DOHH2 (cell line): Measurements from ENCODE around the gene WDR18.

Experiments
- H3F3A ChIP-seq: fragments of 200-600 bp; sonication (generic), shearing (Covaris generic); 2 replicates; pipeline ENCODE4 v1.6.0; 2016; ENCODE audit warnings: antibody characterized with exemption, mild to moderate bottlenecking; ENCODE audit not compliant: control insufficient read depth, insufficient read depth
- H3K27ac ChIP-seq: fragments of 200-600 bp; sonication (generic); 2 replicates; pipeline ENCODE4 v1.5.1; 2014; ENCODE audit warnings: low read depth, mild to moderate bottlenecking, low read length, moderate library complexity
- H3K27me3 ChIP-seq: fragments of 200-600 bp; sonication (generic); 2 replicates; pipeline ENCODE4 v1.6.1; 2014; ENCODE audit warnings: mild to moderate bottlenecking, low read length, mixed read lengths; ENCODE audit not compliant: control insufficient read depth
- H3K36me3 ChIP-seq: fragments of 200-600 bp; sonication (generic); 2 replicates; pipeline ENCODE4 v1.6.1; 2014; ENCODE audit warnings: mild to moderate bottlenecking, low read length, moderate library complexity, mixed read lengths; ENCODE audit not compliant: control insufficient read depth
- H3K4me1 ChIP-seq: fragments of 200-600 bp; sonication (generic); 2 replicates; pipeline ENCODE4 v1.6.1; 2014; ENCODE audit warnings: mild to moderate bottlenecking, low read length, mixed read lengths; ENCODE audit not compliant: control insufficient read depth
- H3K4me2 ChIP-seq: fragments of 200-600 bp; sonication (generic); 2 replicates; pipeline ENCODE4 v1.6.0; 2014; ENCODE audit warnings: mild to moderate bottlenecking, low read length, moderate library complexity
- H3K4me3 ChIP-seq: fragments of 200-600 bp; sonication (generic); 2 replicates; pipeline ENCODE4 v1.5.1; 2014; ENCODE audit warnings: mild to moderate bottlenecking, low read length, mixed read lengths
- H3K79me2 ChIP-seq: fragments of 200-600 bp; sonication (generic); 2 replicates; pipeline ENCODE4 v1.6.1; 2014; ENCODE audit warnings: mild to moderate bottlenecking, low read length, mixed read lengths; ENCODE audit not compliant: control insufficient read depth
- H3K9me2 ChIP-seq: fragments of 200-600 bp; sonication (generic); replicated peaks from 2 replicates; pipeline ENCODE4 v1.6.1; 2014; ENCODE audit warnings: mild to moderate bottlenecking, low read length, mixed read lengths; ENCODE audit not compliant: control insufficient read depth
- H3K9me3 ChIP-seq: fragments of 200-600 bp; sonication (generic); 2 replicates; pipeline ENCODE4 v1.6.1; 2014; ENCODE audit warnings: antibody characterized with exemption, low read length, mixed read lengths; ENCODE audit not compliant: control insufficient read depth, insufficient read depth
- H4K20me1 ChIP-seq: fragments of 200-600 bp; sonication (generic); 2 replicates; pipeline ENCODE4 v1.6.0; 2014; ENCODE audit warnings: low read depth, mild to moderate bottlenecking, antibody characterized with exemption, low read length, moderate library complexity; ENCODE audit not compliant: control insufficient read depth, insufficient read depth
- CTCF ChIP-seq: fragments of 200-600 bp; sonication (generic); IDR thresholded peaks from one replicate; pipeline ENCODE4 v1.5.1; 2014; ENCODE audit warnings: antibody characterized with exemption, mild to moderate bottlenecking, low read depth, low read length; ENCODE audit not compliant: poor library complexity, severe bottlenecking
- EZH2phosphoT487 ChIP-seq: fragments of 200-600 bp; sonication (generic); IDR thresholded peaks from 2 replicates; pipeline ENCODE4 v1.6.1; 2017; ENCODE audit warnings: borderline replicate concordance, mild to moderate bottlenecking, antibody characterized with exemption, low read length, moderate library complexity, mixed read lengths

WDR18 gene

GRCh38 chr19:947707-948539, 36.2 kb upstream of the WDR18 start:
- Histone ChIP-seq H3K27ac (peak overlapping the region; percentile 11; the same call in 1 of the 2 replicates), H3K4me3 (peak overlapping the region; percentile 52), H3K27me3 (peaks cover 48% of the 10 kb centered on the region), H3K9me3 (no peaks in the 10 kb centered on the region), H3K36me3 (no peaks in the 10 kb centered on the region), H3K9me2 (no peaks in the 10 kb centered on the region), H3K79me2 (no peaks in the 10 kb centered on the region), H4K20me1 (no peaks in the 10 kb centered on the region; the same call in 1 of the 2 replicates), H3K4me1 (peaks cover 48% of the 10 kb centered on the region), H3K4me2 (peak overlapping the region; percentile 64), H3F3A (no peaks in the 10 kb centered on the region)
- TF ChIP-seq CTCF = no peak
- TF ChIP-seq EZH2phosphoT487 = no peak

GRCh38 chr19:948842-949496, 35.2 kb upstream of the WDR18 start:
- H3K9me2 ChIP-seq = no peaks in the 10 kb centered on the region
- TF ChIP-seq EZH2phosphoT487 (no peak), CTCF (no peak)
- H3K4me2 ChIP-seq = no peak overlapping the region
- H3F3A ChIP-seq = no peaks in the 10 kb centered on the region
- no peak overlapping the region for H3K4me3 ChIP-seq
- H3K27ac ChIP-seq = no peak overlapping the region
- peaks cover 57% of the 10 kb centered on the region for H3K4me1 ChIP-seq
- no peaks in the 10 kb centered on the region for H3K36me3 ChIP-seq
- no peaks in the 10 kb centered on the region for H3K9me3 ChIP-seq
- H4K20me1 ChIP-seq = no peaks in the 10 kb centered on the region; the same call in 1 of the 2 replicates
- H3K79me2 ChIP-seq = no peaks in the 10 kb centered on the region
- H3K27me3 ChIP-seq = peaks cover 59% of the 10 kb centered on the region

GRCh38 chr19:950352-951066, 33.6 kb upstream of the WDR18 start:
- Histone ChIP-seq H3K27me3 (peaks cover 70% of the 10 kb centered on the region), H3F3A (no peaks in the 10 kb centered on the region), H3K4me3 (no peak overlapping the region), H3K4me1 (peaks cover 57% of the 10 kb centered on the region), H3K36me3 (no peaks in the 10 kb centered on the region), H3K27ac (no peak overlapping the region), H3K9me3 (no peaks in the 10 kb centered on the region), H3K4me2 (no peak overlapping the region), H3K79me2 (no peaks in the 10 kb centered on the region), H3K9me2 (no peaks in the 10 kb centered on the region), H4K20me1 (no peaks in the 10 kb centered on the region; the same call in none of the 2 replicates)
- no peak for TF ChIP-seq CTCF
- TF ChIP-seq EZH2phosphoT487 = no peak
